ENCODE results near the gene GAA. TPM values are rescaled to one million over a fixed set of nuclear protein-coding genes. Genes with fewer than 3 reads are reported as not detected.

GAA gene
- polyA plus RNA-seq, 1 experiment, result 5.7 TPM

GRCh38 chr17:80119271-80119791, 17.9 kb downstream of the GAA start:
- DNase-seq (ENCODE audit: low read depth), result no peak
- Histone ChIP-seq H3K36me3 (ENCODE audit: control insufficient read depth, insufficient read depth, low read length) (no peaks in the 10 kb centered on the region; the same call in none of the 2 replicates), H3K27me3 (ENCODE audit: control insufficient read depth, insufficient read depth, low read length) (no peaks in the 10 kb centered on the region), H3K4me3 (ENCODE audit: low read depth, low read length) (no peak overlapping the region)
- TF ChIP-seq CTCF (IDR thresholded peaks at IDR 0.05; ENCODE audit: insufficient read depth, low read depth, low read length), result no peak
- ChIA-PET CTCF (interaction anchor here (1.2 to 1.4 kb wide), 2 partner anchors 15 to 37 kb away, joined by 3 read pairs; no protein-coding TSS in a partner anchor), POLR2A (no interaction called here)

GRCh38 chr17:80119839-80120238, 18.5 kb downstream of the GAA start:
- H3K36me3 ChIP-seq (ENCODE audit: control insufficient read depth, insufficient read depth, low read length), result no peaks in the 10 kb centered on the region; the same call in none of the 2 replicates
- H3K4me3 ChIP-seq (ENCODE audit: low read depth, low read length), result no peak overlapping the region
- ChIA-PET POLR2A (no interaction called here), CTCF (interaction anchor here (1.2 to 1.4 kb wide), 2 partner anchors 16 to 38 kb away, joined by 3 read pairs; no protein-coding TSS in a partner anchor)
- DNase-seq (ENCODE audit: low read depth), result no peak
- H3K27me3 ChIP-seq (ENCODE audit: control insufficient read depth, insufficient read depth, low read length), result 0 out of 2 replicates have a peak, but pooled peaks cover 2% of the 10 kb centered on the region
- TF ChIP-seq CTCF (IDR thresholded peaks at IDR 0.05; ENCODE audit: insufficient read depth, low read depth, low read length), result no peak

GRCh38 chr17:80122026-80122575, 20.7 kb downstream of the GAA start:
- no peak overlapping the region for H3K4me3 ChIP-seq (ENCODE audit: low read depth, low read length)
- no peaks in the 10 kb centered on the region; the same call in none of the 2 replicates for H3K36me3 ChIP-seq (ENCODE audit: control insufficient read depth, insufficient read depth, low read length)
- 0 out of 2 replicates have a peak, but pooled peaks cover 2% of the 10 kb centered on the region for H3K27me3 ChIP-seq (ENCODE audit: control insufficient read depth, insufficient read depth, low read length)
- CTCF ChIA-PET, result interaction anchor here (1.5 kb wide), 1 partner anchor 113 kb away, joined by 3 read pairs; no protein-coding TSS in a partner anchor
- DNase-seq (ENCODE audit: low read depth), result no peak
- TF ChIP-seq CTCF (IDR thresholded peaks at IDR 0.05; ENCODE audit: insufficient read depth, low read depth, low read length), result no peak
- POLR2A ChIA-PET, result no interaction called here

- Histone ChIP-seq H3K27me3 (ENCODE audit: control insufficient read depth, insufficient read depth, low read length) (0 out of 2 replicates have a peak, but pooled peaks cover 2% of the 10 kb centered on the region), H3K4me3 (ENCODE audit: low read depth, low read length) (no peak overlapping the region), H3K36me3 (ENCODE audit: control insufficient read depth, insufficient read depth, low read length) (no peaks in the 10 kb centered on the region; the same call in none of the 2 replicates)
- no peak for DNase-seq (ENCODE audit: low read depth)
- ChIA-PET CTCF (interaction anchor here (1.5 to 2.1 kb wide), 2 partner anchors 8 to 114 kb away, joined by 3 to 7 read pairs; no protein-coding TSS in a partner anchor), POLR2A (no interaction called here)
- no peak for TF ChIP-seq CTCF (IDR thresholded peaks at IDR 0.05; ENCODE audit: insufficient read depth, low read depth, low read length)
Measured at GRCh38 chr17:80122926-80123505, 21.6 kb downstream of the GAA start.

GRCh38 chr17:80123791-80124190, 22.4 kb downstream of the GAA start:
- no peak for TF ChIP-seq CTCF (IDR thresholded peaks at IDR 0.05; ENCODE audit: insufficient read depth, low read depth, low read length)

More at GRCh38 chr17:80123791-80124190, 22.4 kb downstream of the GAA start:
- DNase-seq (ENCODE audit: low read depth), result no peak
- Histone ChIP-seq H3K4me3 (ENCODE audit: low read depth, low read length) (no peak overlapping the region), H3K36me3 (ENCODE audit: control insufficient read depth, insufficient read depth, low read length) (no peaks in the 10 kb centered on the region; the same call in 1 of the 2 replicates), H3K27me3 (ENCODE audit: control insufficient read depth, insufficient read depth, low read length) (0 out of 2 replicates have a peak, but pooled peaks cover 2% of the 10 kb centered on the region)
- ChIA-PET CTCF (interaction anchor here (1.4 to 2.1 kb wide), 3 partner anchors 8 to 41 kb away, joined by 3 to 8 read pairs (median 7); partner anchors contain the start of gene GAA), POLR2A (no interaction called here)
